ENCODE results near the gene EIF2B4.
"Not testable (repeated sequence)": the region's sequence is repeated elsewhere in the genome, so short reads cannot be mapped to it uniquely, and the experiment has no call there.

Gene EIF2B4

GRCh38 chr2:27335311-27335710 lies 34.8 kb downstream of the EIF2B4 start:
- DNase-seq: no peak

GRCh38 chr2:27324720-27325119 lies 45.4 kb downstream of the EIF2B4 start:
- DNase-seq: no peak

- DNase-seq: no peak
These were observed 46.4 kb downstream of the EIF2B4 start for GRCh38 chr2:27323596-27324285.

- peak; percentile 83 to 84 for DNase-seq
These were observed 47.2 kb downstream of the EIF2B4 start, which contains the start of gene MPV17 for GRCh38 chr2:27322766-27323595. MPV17 (minus strand) TSS chr2:27323097; CDS start chr2:27322517, 580 bp downstream.

- DNase-seq: no peak
These were observed 47.8 kb downstream of the EIF2B4 start for GRCh38 chr2:27322301-27322765.

GRCh38 chr2:27320958-27321543 lies 49.1 kb downstream of the EIF2B4 start:
- DNase-seq: no peak

GRCh38 chr2:27319839-27320238 lies 50.3 kb downstream of the EIF2B4 start:
- DNase-seq: not testable (repeated sequence)

GRCh38 chr2:27316655-27317412 lies 53.3 kb downstream of the EIF2B4 start:
- DNase-seq: peak; percentile 17 to 39

GRCh38 chr2:27315122-27315521 lies 55.0 kb downstream of the EIF2B4 start:
- DNase-seq: no peak

GRCh38 chr2:27314709-27315108 lies 55.4 kb downstream of the EIF2B4 start:
- DNase-seq: no peak
